Measurements from ENCODE around the gene FHOD1. TPM values are rescaled to one million over a fixed set of nuclear protein-coding genes. Genes with fewer than 3 reads are reported as not detected.

The FHOD1 gene
- total and polyA plus RNA-seq, 2 donors (not counting 1 experiment from before 2014, with no cell fraction given), result 7.1 to 32.7 TPM

- peaks cover 21% of the 10 kb centered on the region for H3K79me2 ChIP-seq (ENCODE audit: control insufficient read depth, insufficient read depth, low read length)
- no peak overlapping the region for H3K27ac ChIP-seq (ENCODE audit: insufficient read depth, low read length)
- no peak for DNase-seq (ENCODE audit: low read depth in 2 of 2)
- no peak overlapping the region for H3K4me3 ChIP-seq (replicated peaks in 1 of 4; ENCODE audit: control extremely low read depth in 1 of 4, insufficient read depth in 1 of 4, low read depth in 3 of 4, low read length in 4 of 4)
- H3K27me3 ChIP-seq (ENCODE audit: control insufficient read depth, insufficient read depth, low read length), result no peaks in the 10 kb centered on the region
- H2AFZ ChIP-seq (ENCODE audit: low read length), result no peak overlapping the region
- H3K4me2 ChIP-seq (ENCODE audit: extremely low read depth, insufficient read depth, low read length), result no peak overlapping the region
- H4K20me1 ChIP-seq (ENCODE audit: control insufficient read depth, extremely low read depth, insufficient read depth, low read length), result no peaks in the 10 kb centered on the region
- no peak overlapping the region for H3K9ac ChIP-seq (ENCODE audit: insufficient read depth, low read length)
- H3K4me1 ChIP-seq (ENCODE audit: control insufficient read depth, extremely low read depth, insufficient read depth, low read length), result peaks cover 9% of the 10 kb centered on the region
- no peak for TF ChIP-seq CTCF (conservative IDR thresholded peaks at IDR 0.05 in 1 of 2, IDR thresholded peaks at IDR 0.05 in 1 of 2; ENCODE audit: low read depth in 1 of 2, low read length in 2 of 2)
- no peak for TF ChIP-seq EZH2 (IDR thresholded peaks at IDR 0.05; ENCODE audit: low read length, missing control alignments)
- no peaks in the 10 kb centered on the region for H3K9me3 ChIP-seq (ENCODE audit: control insufficient read depth, insufficient read depth, low read depth, low read length)
- H3K36me3 ChIP-seq (ENCODE audit: control insufficient read depth, insufficient read depth, low read length), result peaks cover 51% of the 10 kb centered on the region
Observed at GRCh38 chr16:67197704-67198103, 49.6 kb downstream of the FHOD1 start.

- Histone ChIP-seq H3K4me2 (ENCODE audit: extremely low read depth, insufficient read depth, low read length) (no peak overlapping the region), H3K27ac (ENCODE audit: insufficient read depth, low read length) (no peak overlapping the region), H3K36me3 (ENCODE audit: control insufficient read depth, insufficient read depth, low read length) (peaks cover 44% of the 10 kb centered on the region), H3K27me3 (ENCODE audit: control insufficient read depth, insufficient read depth, low read length) (no peaks in the 10 kb centered on the region), H3K79me2 (ENCODE audit: control insufficient read depth, insufficient read depth, low read length) (peaks cover 27% of the 10 kb centered on the region), H3K4me1 (ENCODE audit: control insufficient read depth, extremely low read depth, insufficient read depth, low read length) (peaks cover 9% of the 10 kb centered on the region), H4K20me1 (ENCODE audit: control insufficient read depth, extremely low read depth, insufficient read depth, low read length) (no peaks in the 10 kb centered on the region), H3K9ac (ENCODE audit: insufficient read depth, low read length) (no peak overlapping the region), H2AFZ (ENCODE audit: low read length) (no peak overlapping the region), H3K4me3 (replicated peaks in 1 of 4; ENCODE audit: control extremely low read depth in 1 of 4, insufficient read depth in 1 of 4, low read depth in 3 of 4, low read length in 4 of 4) (no peak overlapping the region), H3K9me3 (ENCODE audit: control insufficient read depth, insufficient read depth, low read depth, low read length) (no peaks in the 10 kb centered on the region)
- DNase-seq (ENCODE audit: low read depth in 2 of 2), result no peak
- TF ChIP-seq EZH2 (IDR thresholded peaks at IDR 0.05; ENCODE audit: low read length, missing control alignments) (no peak), CTCF (conservative IDR thresholded peaks at IDR 0.05 in 1 of 2, IDR thresholded peaks at IDR 0.05 in 1 of 2; ENCODE audit: low read depth in 1 of 2, low read length in 2 of 2) (no peak)
Observed at GRCh38 chr16:67196881-67197280, 50.4 kb downstream of the FHOD1 start.

GRCh38 chr16:67195676-67196075 lies 51.6 kb downstream of the FHOD1 start:
- peaks cover 39% of the 10 kb centered on the region for H3K36me3 ChIP-seq (ENCODE audit: control insufficient read depth, insufficient read depth, low read length)
- peaks cover 27% of the 10 kb centered on the region for H3K79me2 ChIP-seq (ENCODE audit: control insufficient read depth, insufficient read depth, low read length)
- H3K9ac ChIP-seq (ENCODE audit: insufficient read depth, low read length), result no peak overlapping the region

More at GRCh38 chr16:67195676-67196075, 51.6 kb downstream of the FHOD1 start:
- no peak overlapping the region for H3K4me3 ChIP-seq (replicated peaks in 1 of 4; ENCODE audit: control extremely low read depth in 1 of 4, insufficient read depth in 1 of 4, low read depth in 3 of 4, low read length in 4 of 4)
- no peak overlapping the region for H2AFZ ChIP-seq (ENCODE audit: low read length)
- H3K4me2 ChIP-seq (ENCODE audit: extremely low read depth, insufficient read depth, low read length), result no peak overlapping the region
- H3K9me3 ChIP-seq (ENCODE audit: control insufficient read depth, insufficient read depth, low read depth, low read length), result no peaks in the 10 kb centered on the region
- no peaks in the 10 kb centered on the region for H3K27me3 ChIP-seq (ENCODE audit: control insufficient read depth, insufficient read depth, low read length)
- TF ChIP-seq EZH2 (IDR thresholded peaks at IDR 0.05; ENCODE audit: low read length, missing control alignments), result no peak
- TF ChIP-seq CTCF (conservative IDR thresholded peaks at IDR 0.05 in 1 of 2, IDR thresholded peaks at IDR 0.05 in 1 of 2; ENCODE audit: low read depth in 1 of 2, low read length in 2 of 2), result no peak
- no peak overlapping the region for H3K27ac ChIP-seq (ENCODE audit: insufficient read depth, low read length)
- H3K4me1 ChIP-seq (ENCODE audit: control insufficient read depth, extremely low read depth, insufficient read depth, low read length), result peaks cover 19% of the 10 kb centered on the region
- DNase-seq (ENCODE audit: low read depth in 2 of 2), result no peak
- no peaks in the 10 kb centered on the region for H4K20me1 ChIP-seq (ENCODE audit: control insufficient read depth, extremely low read depth, insufficient read depth, low read length)
